Renal pelvis (tissue), 4 donors: ENCODE data around the gene TIMP2. TPM values are rescaled to one million over a fixed set of nuclear protein-coding genes. Genes with fewer than 3 reads are reported as not detected.
"Not testable (repeated sequence)": the region's sequence is repeated elsewhere in the genome, so short reads cannot be mapped to it uniquely, and the experiment has no call there.

Experiments used
- DNase-seq: peaks from one replicate; pipeline ENCODE4 v3.0.0-alpha.2; 2013
- polyA plus RNA-seq, 3 donors: library from polyadenylated mRNA; unstranded; fragments of 120-200 nt; gene quantifications; one replicate each; pipeline ENCODE4 v1.2.1, GENCODE V29; 2013; ENCODE audit not compliant: insufficient read length in 3 of 3

The TIMP2 gene
- polyA plus RNA-seq, 3 donors: 115 to 150 (median 132) TPM

- DNase-seq: no peak
These were observed 35.7 kb upstream of the TIMP2 start for GRCh38 chr17:78960928-78961327.

- DNase-seq: no peak
These were observed 34.6 kb upstream of the TIMP2 start for GRCh38 chr17:78959803-78960202.

GRCh38 chr17:78958641-78959127 is 33.5 kb upstream of the TIMP2 start:
- no peak for DNase-seq

- no peak for DNase-seq
These were observed 31.9 kb upstream of the TIMP2 start for GRCh38 chr17:78957128-78957527.

- DNase-seq: no peak
These were observed 31.1 kb upstream of the TIMP2 start for GRCh38 chr17:78956254-78956653.

- DNase-seq: no peak
These were observed 29.5 kb upstream of the TIMP2 start for GRCh38 chr17:78954684-78955083.

- DNase-seq: no peak
These were observed 28.5 kb upstream of the TIMP2 start for GRCh38 chr17:78953356-78954350.

GRCh38 chr17:78952706-78953105 is 27.5 kb upstream of the TIMP2 start:
- no peak for DNase-seq

GRCh38 chr17:78951967-78952551 is 26.9 kb upstream of the TIMP2 start:
- no peak for DNase-seq

GRCh38 chr17:78950870-78951269 is 25.7 kb upstream of the TIMP2 start:
- DNase-seq: no peak

GRCh38 chr17:78947235-78948149 is 22.3 kb upstream of the TIMP2 start:
- DNase-seq: no peak

- no peak for DNase-seq
These were observed 21.4 kb upstream of the TIMP2 start for GRCh38 chr17:78946631-78947030.

GRCh38 chr17:78946131-78946530 is 20.9 kb upstream of the TIMP2 start:
- DNase-seq: no peak

GRCh38 chr17:78945455-78945854 is 20.3 kb upstream of the TIMP2 start:
- not testable (repeated sequence) for DNase-seq

GRCh38 chr17:78944956-78945355 is 19.8 kb upstream of the TIMP2 start:
- DNase-seq: no peak

GRCh38 chr17:78944026-78944425 is 18.8 kb upstream of the TIMP2 start:
- DNase-seq: no peak

GRCh38 chr17:78940708-78941107 is 15.5 kb upstream of the TIMP2 start:
- no peak for DNase-seq

- no peak for DNase-seq
These were observed 15.1 kb upstream of the TIMP2 start for GRCh38 chr17:78940258-78940657.

GRCh38 chr17:78939615-78940014 is 14.4 kb upstream of the TIMP2 start:
- no peak for DNase-seq

- no peak for DNase-seq
These were observed 12.4 kb upstream of the TIMP2 start for GRCh38 chr17:78937561-78937960.

- peak; percentile 67 for DNase-seq
These were observed 10.5 kb upstream of the TIMP2 start for GRCh38 chr17:78935419-78936323.
